GM19043 (cell line): Measurements from ENCODE around the gene ATG9A.
A peak's percentile ranks its signal among the peaks of the same experiment; 100 is the strongest.

ENCODE experiments used
- ATAC-seq: cut with Tn5 transposase; IDR thresholded peaks from one replicate; pipeline ENCODE4 v1.9.1; 2021; ENCODE audit warnings: low read depth; ENCODE audit not compliant: unreplicated experiment

ATG9A gene

DNA sequence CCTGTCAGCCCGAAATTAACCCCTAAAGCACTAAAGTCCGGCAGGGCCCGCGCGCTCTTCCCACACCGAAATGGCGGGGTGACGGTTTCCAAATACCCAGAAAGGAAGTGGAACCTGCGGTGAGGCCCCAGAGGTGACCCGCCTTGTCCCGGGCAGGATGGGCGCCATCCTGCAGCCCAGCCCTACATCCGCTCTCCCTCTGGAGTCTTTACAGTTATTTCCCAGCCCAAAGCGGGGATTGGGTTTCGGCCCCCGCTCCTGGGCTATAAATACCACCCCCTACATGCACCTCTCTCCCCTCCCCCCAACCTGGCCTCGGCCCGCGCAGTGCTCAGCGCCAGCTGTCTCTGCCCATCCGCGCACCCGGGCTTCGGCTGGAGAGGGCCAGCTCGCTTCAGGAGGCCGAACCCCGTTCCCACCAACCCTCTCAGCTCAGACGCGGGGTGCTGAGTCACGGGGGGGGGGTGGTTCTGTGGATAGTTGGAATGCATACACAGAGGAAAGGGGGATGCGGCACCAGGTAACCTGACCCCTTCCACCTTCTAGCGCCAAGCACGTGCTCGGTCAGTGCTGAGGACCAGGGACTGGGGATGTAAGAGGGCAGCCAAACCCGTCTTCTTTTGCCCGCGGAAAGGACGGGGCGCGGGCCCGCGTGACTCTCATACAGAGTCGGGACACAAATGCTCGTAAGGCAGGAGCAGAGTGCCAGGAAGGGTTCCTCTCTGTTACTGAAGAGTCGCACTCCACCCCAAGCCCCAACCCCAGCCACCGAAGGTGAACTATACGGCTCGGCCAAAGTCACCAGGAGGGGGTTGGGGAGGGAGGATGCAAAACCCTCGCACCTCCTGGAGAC, 23.7 kb upstream of the ATG9A start, which contains the start of gene TUBA4B:
TSS of gene TUBA4B (plus strand) at position 344 of the 853 bp plus-strand sequence. CDS start at position 509, 165 bp downstream.
- ATAC-seq: no peak

DNA sequence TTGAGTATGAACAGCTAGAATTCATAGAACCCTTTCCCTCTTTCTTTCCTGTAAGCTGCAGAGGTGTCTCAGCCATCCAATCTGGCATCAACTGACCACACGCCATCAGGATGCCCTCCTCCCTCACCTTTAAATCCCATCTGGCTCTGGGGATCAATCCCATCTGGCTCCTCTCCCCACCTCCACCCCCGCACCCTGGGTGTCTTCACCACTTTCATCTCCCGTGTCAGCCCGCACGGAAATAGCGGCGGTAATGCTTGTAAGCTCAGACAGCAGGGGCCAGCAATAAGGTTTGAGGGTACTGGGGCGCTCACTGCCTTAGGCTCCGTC, 23.1 kb upstream of the ATG9A start:
- ATAC-seq: no peak

DNA sequence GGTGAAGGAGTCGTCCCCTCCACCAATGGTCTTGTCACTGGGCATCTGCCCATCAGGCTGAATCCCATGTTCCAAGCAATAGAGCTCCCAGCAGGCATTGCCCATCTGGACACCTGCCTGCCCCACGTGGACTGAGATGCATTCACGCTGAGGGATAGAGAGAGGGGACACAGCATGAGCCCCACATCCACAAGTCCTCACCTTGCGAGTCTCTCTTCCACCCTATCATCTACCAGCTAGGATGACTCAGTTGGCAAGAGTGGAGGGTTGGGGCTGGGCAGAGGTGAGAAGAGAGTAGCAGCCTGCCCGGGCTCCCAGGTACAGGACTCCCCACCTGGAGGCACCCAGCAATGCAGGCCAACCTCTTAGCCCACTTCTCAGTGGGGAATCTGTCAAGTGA, 22.6 kb upstream of the ATG9A start:
- ATAC-seq: no peak

DNA sequence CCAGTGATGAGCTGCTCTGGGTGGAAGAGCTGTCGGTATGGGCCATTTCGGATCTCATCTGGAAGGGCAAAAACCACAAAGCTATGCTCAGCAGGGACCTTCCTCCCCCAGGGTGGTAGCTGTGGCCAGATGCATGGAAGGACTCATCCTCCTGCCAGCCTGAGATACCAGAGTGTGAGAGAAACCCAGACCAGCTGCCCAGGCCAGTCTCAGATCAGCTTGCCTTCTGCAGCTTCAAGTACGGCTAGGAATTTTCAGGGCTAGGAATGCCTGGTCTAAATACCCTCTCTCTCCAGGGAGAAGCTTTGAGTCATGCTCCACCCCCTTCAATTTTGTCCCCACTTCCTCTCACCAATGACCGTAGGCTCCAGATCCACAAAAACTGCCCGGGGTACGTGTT, 22.2 kb upstream of the ATG9A start:
- no peak for ATAC-seq

DNA sequence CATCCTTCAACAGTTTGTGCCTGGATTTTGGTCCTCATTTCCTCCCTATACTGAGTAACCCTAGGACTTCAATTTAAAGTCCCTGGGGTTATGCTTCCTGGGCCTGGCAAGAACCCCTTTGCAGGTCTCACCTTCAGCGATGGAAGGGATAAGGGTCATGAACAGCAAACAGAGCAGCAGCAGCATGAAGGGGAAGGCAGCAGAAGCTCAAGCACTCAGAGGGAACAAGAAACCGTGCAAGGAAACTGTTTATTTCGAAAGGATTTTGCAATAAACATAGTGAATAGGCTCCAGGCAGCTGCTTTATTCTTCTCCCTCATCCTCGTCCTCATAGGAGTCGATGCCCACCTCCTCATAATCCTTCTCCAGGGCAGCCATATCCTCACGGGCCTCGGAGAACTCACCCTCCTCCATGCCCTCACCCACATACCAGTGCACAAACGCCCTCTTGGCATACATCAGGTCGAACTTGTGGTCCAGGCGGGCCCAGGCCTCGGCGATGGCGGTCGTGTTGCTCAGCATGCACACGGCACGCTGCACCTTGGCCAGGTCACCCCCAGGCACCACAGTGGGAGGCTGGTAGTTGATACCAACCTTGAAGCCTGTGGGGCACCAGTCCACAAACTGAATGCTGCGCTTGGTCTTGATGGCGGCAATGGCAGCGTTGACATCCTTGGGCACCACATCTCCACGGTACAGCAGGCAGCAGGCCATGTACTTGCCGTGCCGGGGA, 20.8 kb upstream of the ATG9A start:
- ATAC-seq: no peak

DNA sequence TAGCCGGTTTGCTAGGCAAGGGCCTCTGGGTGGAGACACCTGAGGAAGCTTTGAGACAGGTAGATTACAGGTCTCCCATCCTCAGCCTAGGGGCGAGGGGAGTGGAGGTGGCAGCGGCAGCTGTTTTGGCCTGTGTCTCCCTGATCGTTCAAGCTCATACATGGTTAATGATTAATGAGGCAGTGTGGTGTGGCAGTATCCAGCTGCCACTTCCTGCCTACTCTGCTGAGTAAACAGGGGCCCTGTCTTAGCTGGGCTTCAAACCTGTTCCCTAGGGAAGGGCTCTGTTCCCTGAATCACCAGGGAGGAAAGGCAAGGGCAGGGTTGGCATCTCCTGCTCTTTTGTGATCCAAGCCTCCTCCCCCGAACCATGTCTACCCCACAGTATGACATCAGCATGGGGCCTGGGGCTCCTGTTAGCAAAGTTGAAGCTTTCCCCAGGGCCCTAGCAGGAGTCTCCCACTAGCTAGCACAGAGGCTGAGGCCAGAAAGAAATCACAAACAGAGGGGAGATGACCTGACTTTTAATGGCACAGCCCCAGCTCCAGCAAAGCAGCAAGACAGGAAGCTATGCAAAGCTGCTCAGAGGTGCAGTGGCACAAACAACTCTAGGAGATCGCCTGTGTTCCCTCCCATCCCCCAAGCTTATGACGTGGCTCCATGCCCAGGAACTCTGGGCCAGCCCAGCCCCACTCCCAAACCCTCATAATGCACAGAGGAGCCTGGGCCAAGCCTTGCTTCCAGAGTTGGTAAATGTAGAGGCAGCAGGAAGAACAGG, 20.0 kb upstream of the ATG9A start:
- ATAC-seq: peak; percentile 41

DNA sequence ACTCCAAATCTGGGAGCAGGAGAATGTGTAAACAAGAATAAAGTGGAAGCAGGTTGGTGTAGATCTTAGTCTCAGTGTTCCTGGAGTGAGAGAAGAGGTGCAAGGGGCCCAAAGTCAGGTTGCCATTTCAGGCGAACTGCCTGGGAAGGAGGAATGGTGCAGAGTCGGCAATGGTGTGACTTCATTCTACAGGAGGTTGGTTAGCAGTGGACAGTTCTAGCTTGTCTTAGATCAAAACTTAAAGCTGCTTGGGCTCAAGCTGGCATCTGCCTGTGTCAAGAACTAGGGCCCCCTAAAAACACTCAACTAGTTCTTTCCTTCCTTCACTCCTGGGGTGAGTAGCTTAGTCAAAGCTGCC, 19.4 kb upstream of the ATG9A start:
- ATAC-seq: no peak

DNA sequence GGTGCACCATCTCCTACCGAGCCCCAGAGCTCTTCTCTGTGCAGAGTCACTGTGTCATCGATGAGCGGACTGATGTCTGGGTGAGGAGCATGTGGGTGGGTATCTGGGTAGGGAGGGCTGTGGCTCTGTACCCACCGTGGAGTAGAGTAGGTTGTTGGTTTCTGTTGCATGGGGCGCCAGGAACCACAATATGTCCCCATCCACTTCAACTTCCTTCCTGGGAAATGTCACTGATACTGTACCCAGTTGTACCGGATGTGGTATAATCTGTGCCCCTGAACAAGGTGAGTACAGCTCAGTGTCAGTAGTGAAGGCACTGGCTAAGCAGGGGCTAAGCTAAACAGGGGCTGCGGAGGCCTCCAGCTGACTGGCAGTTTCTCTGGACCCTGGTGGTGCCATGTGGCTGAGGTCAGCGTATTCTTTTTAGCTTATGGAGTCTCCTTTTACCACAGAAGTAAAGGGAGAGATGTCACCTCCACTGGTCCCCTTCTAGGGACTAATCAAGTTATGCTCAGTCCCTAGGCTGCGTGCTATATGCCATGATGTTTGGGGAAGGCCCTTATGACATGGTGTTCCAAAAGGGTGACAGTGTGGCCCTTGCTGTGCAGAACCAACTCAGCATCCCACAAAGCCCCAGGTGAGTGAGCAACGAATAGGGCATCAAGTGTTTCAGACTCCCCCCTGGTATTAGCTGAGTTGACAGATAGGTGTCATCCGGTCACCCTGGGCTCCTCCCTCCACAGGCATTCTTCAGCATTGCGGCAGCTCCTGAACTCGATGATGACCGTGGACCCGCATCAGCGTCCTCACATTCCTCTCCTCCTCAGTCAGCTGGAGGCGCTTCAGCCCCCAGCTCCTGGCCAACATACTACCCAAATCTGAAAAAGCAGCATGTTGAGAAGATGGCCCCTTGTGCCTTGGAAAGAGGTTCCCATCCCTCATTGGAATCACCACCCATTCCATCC, 18.5 kb upstream of the ATG9A start:
- ATAC-seq: no peak

DNA sequence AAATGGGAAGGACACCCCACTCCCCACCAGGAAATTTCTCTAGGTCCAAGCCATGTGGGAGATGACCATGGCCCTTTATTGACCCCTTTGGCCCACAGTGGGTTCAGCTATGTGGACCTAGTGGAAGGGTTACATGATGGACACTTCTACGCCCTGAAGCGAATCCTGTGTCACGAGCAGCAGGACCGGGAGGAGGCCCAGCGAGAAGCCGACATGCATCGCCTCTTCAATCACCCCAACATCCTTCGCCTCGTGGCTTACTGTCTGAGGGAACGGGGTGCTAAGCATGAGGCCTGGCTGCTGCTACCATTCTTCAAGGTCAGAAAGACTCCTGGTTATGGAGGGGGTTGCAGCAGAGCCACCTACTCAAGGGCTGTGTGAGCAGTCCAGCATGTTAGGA, 17.1 kb upstream of the ATG9A start:
- no peak for ATAC-seq

DNA sequence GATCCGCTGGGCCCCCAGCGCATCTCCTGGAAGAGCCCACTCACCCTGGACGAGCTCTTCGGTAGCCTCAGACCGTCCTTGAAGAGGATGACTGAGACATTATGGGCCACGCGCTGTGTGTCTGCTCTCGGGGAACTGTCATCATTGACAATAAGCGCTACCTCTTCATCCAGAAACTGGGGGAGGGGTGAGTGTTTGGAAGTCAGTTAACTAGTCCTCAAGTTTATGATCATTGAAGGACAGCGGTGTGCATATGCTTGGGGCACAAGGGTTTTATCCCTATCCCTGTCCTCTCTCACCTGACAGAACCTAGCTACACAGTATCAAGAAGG, 16.4 kb upstream of the ATG9A start:
- no peak for ATAC-seq

DNA sequence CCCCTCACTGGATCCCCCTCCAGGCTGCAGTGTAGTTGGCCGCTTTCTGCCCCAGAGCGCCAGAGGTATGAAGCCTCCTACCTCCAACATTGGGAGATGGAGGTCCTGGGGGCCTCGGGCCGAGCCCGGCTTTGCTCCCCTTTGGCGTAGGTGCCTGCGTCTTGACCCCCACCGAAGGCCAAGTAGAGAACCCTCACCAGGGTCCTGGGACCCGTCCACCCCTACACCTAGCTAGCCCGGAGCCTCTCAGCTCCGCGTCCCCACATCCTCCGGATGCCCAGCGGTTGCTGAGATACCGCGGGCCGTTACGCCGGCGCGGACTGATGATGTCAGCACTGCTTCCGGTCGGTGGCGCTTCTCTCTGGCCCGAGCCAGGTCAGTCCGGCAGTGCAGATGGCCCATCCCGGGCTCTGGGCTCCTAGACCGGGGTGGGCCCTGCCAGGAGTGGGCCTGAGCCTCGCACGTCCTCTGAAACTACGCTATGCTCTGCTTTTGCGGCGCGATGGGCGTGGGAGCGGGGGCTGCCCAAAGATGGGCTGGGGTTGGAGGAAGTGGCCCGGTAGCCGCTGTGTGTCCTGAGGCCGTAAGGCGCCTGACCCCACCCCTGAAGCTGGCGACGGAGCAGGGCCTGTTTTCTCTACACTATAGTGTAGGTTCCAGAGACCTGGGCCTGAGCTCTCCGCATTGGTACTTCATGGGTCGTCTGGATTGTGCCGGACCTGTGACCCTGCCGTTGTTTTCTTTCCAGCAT, 15.9 kb upstream of the ATG9A start, which contains the start of the genes GLB1L and STK16:
TSS of gene GLB1L (minus strand) at position 297 of the 751 bp plus-strand sequence. CDS start 1,871 bp downstream, outside the sequence.
TSS of gene STK16 (plus strand) at position 332 of the 751 bp plus-strand sequence. CDS start 521 bp downstream, outside the sequence.
- ATAC-seq: peak; percentile 58

DNA sequence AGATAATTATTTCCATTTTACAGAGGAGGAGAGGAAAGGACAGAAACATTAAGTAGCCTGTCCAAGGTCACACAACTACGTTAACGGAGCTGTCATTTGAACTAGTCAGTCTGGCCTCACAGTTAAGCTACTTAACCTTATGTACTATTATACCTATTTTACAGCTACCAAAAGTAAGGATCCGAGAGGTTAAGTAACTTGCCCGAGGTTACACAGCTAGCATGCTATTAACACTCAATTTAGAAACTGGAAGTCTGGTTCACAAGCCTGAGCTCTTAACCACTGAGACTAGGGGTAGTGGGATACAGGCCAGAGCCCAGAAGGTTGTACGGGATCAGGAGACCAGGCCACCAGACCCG, 15.3 kb upstream of the ATG9A start:
- no peak for ATAC-seq

DNA sequence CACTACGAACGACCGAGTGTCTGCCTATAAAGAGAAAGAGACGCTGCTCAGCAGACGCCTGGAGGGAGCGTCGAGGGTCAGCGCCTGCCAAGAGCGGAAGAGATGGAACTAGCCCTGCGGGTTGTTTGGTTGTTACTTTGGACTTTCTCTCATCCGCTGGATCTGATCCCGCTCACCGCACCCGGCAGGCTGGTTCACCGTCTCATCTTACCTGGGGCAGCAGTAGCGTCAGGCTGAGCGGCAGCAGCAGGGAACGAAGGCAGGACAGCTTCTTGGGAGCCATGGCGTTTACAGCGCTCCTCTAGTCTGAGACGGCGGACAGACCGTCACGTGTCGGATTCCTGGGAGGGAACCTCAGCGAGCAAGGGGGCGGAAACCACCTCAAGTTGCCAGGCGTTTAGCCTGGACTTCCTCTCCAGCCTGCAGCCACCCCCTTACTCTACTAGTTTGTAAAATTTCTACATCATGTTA, 13.9 kb upstream of the ATG9A start:
- no peak for ATAC-seq

DNA sequence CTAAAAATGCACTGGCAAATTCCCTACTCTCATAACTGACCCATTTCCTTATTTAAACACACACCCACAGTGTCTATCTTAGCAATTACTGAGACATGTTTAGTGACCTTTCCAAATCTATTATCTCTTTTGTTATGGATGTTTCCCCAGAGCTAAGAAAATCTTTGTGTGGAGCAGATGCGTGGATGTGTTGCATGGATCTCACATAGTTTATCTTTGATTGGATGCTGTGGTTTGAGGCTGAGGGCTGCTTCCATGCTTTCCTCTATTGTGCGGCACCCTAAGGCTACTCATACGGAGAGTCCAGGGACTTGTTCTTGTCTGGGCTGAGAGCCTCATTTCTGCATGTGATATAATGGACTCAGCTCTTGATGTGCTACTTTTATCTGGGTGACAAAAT, 4.9 kb upstream of the ATG9A start:
- ATAC-seq: no peak

DNA sequence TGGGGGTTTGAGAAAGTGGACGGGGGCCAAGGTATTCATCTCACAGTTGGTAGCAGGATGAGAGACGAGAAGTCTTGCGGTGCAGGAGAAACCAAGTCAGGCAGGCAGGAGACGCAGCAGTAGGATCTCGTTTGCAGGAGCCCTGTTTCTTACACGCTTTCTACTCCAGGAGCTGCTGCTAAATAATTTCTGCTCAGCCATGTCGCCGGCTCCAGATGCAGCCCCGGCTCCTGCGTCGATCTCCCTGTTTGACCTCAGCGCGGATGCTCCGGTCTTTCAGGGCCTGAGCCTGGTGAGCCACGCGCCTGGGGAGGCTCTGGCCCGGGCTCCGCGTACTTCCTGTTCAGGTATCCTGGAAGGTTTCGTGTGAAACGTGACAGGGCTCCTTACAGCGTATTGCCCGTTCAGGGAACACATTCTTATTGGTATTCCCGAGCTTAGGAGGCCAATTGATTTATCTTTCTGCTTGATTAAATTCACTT, 664 bp upstream of the ATG9A start:
- no peak for ATAC-seq

DNA sequence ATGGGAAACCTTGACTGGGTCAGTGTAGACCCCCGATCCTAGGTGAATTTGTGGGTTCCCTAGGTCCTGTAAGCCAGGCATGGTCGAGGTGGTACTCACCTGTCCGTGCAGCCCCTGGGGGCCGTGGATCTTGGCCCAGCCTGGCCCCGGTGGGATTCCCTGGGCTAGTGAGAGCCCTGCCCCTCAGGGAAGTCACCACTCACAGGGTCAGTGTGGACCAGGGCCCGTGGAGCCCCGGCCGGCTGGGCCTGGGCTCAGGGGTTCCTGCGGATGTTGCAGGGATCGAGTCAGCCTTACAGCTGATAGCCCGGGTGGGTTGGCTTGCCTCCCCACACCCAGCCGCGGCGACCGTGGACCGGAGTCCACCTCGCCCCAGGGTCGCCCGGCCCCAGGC, 528 bp downstream of the ATG9A start:
- ATAC-seq: peak; percentile 5

DNA sequence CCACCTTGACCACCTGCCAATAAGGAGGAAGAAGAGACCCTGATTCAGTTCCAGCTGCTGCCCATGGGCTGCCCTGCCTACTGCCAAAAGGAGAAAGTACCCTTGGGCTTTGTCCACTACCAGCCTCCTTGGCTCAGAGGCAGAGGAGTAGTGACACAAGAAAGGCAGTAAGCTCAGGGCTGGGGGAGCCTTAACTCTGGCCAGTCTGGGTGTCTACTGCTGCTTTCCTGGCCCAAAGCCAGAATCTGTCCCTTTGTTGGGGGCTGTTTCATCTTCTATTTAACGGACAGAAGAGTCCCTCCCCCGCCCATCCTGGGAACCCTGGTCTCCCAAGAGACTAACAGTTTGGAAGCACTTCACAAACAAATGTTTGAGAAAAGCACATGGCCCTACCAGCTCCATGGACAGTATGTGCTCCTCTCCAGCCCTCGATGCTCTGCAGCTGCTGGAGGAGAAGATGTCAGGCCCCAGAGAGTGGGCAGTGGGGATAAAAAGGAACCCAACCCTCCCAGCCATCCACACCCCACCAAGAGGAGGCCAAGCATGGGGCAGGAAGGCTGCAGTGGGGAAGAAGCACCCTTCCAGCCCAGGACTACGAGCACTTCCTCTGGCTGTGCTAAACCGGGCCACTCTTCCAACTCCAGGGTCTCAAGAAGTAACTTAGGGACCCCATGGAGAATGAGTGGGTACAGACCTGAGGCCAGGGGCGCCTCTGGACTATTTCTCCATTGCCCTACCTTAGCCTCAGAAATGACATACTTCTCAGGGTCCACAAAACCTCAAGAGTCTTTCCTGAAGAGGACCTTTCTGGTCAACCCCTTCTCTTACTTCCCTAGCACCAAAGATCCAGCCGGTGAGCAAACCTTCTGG, 1.2 kb downstream of the ATG9A start:
- no peak for ATAC-seq

DNA sequence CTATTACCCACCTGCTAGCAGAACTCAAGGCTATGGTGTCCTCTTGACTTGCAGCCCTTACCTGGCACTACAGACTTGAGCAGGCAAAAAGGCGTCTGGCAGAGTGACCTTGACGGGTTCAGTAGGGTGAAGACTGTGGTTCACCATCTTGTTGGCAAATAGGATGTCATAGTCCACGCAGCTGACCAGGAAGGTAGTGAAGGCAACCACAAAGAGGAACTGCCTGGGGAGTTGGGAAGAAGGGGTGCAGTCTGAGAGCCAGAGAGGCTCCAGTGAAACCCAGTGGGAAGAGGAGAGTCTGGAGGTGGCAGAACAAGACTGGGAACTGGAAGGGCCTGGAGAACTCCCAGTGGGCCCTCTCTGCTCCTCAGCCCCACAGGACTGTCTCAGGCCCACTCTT, 4.1 kb downstream of the ATG9A start:
- ATAC-seq: no peak
